ENCODE measurements around the gene RORB. TPM values are rescaled to one million over a fixed set of nuclear protein-coding genes. Genes with fewer than 3 reads are reported as not detected.

Gene RORB
- total RNA-seq, 2 experiments from 2014 or later = not detected

GRCh38 chr9:74683322-74683721, 186.2 kb downstream of the RORB start:
- no peak overlapping the region for H3K27ac ChIP-seq (ENCODE audit: low read depth, low read length, poor library complexity, severe bottlenecking)
- H3K4me2 ChIP-seq (ENCODE audit: low read length) = no peak overlapping the region
- no peaks in the 10 kb centered on the region for H3K36me3 ChIP-seq (ENCODE audit: insufficient read depth, low read length)
- no peak for DNase-seq (ENCODE audit: low spot score)
- POLR2A ChIA-PET = no interaction called here
- H4K20me1 ChIP-seq (ENCODE audit: insufficient read depth, low read length) = no peaks in the 10 kb centered on the region
- no peaks in the 10 kb centered on the region for H3K79me2 ChIP-seq (ENCODE audit: insufficient read depth, low read depth, low read length)
- no TSS peak for BruUV-seq (replicated peaks)
- H3K9me2 ChIP-seq (ENCODE audit: insufficient read depth, low read length) = no peaks in the 10 kb centered on the region
- CTCF ChIA-PET (ENCODE audit: unreplicated experiment) = no interaction called here
- H3K4me1 ChIP-seq (ENCODE audit: insufficient read depth, low read length, poor library complexity, severe bottlenecking) = no peaks in the 10 kb centered on the region
- intact Hi-C loops (cut with micrococcal nuclease; ENCODE audit: unreplicated experiment) = no loop called here
- TF ChIP-seq EZH2phosphoT487 (IDR thresholded peaks at IDR 0.05; ENCODE audit: borderline replicate concordance, low read depth, low read length) (no peak), CTCF (conservative IDR thresholded peaks at IDR 0.05; ENCODE audit: low read length) (no peak)
- no peak overlapping the region for H2AFZ ChIP-seq (ENCODE audit: low read length)
- H3K9me3 ChIP-seq (ENCODE audit: low read length) = no peaks in the 10 kb centered on the region
- no peak overlapping the region for H3K4me3 ChIP-seq (ENCODE audit: low read depth, low read length, poor library complexity, severe bottlenecking)

GRCh38 chr9:74691058-74691457, 193.9 kb downstream of the RORB start:
- H2AFZ ChIP-seq (ENCODE audit: low read length) = no peak overlapping the region
- H4K20me1 ChIP-seq (ENCODE audit: insufficient read depth, low read length) = no peaks in the 10 kb centered on the region
- no peaks in the 10 kb centered on the region for H3K36me3 ChIP-seq (ENCODE audit: insufficient read depth, low read length)
- no peak overlapping the region for H3K27ac ChIP-seq (ENCODE audit: low read depth, low read length, poor library complexity, severe bottlenecking)
- no peaks in the 10 kb centered on the region for H3K9me2 ChIP-seq (ENCODE audit: insufficient read depth, low read length)
- H3K4me3 ChIP-seq (ENCODE audit: low read depth, low read length, poor library complexity, severe bottlenecking) = no peak overlapping the region
- DNase-seq (ENCODE audit: low spot score) = no peak
- no peaks in the 10 kb centered on the region for H3K9me3 ChIP-seq (ENCODE audit: low read length)
- H3K79me2 ChIP-seq (ENCODE audit: insufficient read depth, low read depth, low read length) = no peaks in the 10 kb centered on the region
- TF ChIP-seq EZH2phosphoT487 (IDR thresholded peaks at IDR 0.05; ENCODE audit: borderline replicate concordance, low read depth, low read length) (no peak), CTCF (conservative IDR thresholded peaks at IDR 0.05; ENCODE audit: low read length) (no peak)
- H3K4me1 ChIP-seq (ENCODE audit: insufficient read depth, low read length, poor library complexity, severe bottlenecking) = no peaks in the 10 kb centered on the region
- CTCF ChIA-PET (ENCODE audit: unreplicated experiment) = no interaction called here
- H3K4me2 ChIP-seq (ENCODE audit: low read length) = no peak overlapping the region
- intact Hi-C loops (cut with micrococcal nuclease; ENCODE audit: unreplicated experiment) = no loop called here
- POLR2A ChIA-PET = no interaction called here
- no TSS peak for BruUV-seq (replicated peaks)

DNA sequence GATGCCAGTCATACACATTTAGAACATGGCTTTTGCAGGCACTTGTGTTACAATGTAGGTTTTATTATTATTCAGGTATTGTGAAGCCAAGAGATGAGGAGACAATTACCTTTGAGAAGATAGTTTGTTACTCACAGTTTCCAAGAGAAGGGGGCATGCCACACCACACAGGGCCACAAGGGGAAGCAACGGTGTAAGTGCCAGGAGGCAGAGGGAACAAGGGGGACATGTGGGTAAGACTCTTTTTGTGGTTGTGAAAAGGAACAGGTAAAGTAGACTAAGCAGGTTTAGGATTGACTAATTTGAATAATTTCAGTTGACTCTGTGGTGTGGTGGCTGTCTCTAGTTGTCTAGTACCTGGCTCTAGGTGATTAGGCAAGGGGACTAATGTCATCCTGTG, 199.4 kb downstream of the RORB start:
- Histone ChIP-seq H3K9me2 (ENCODE audit: insufficient read depth, low read length) (no peaks in the 10 kb centered on the region), H3K27ac (ENCODE audit: low read depth, low read length, poor library complexity, severe bottlenecking) (no peak overlapping the region), H2AFZ (ENCODE audit: low read length) (no peak overlapping the region), H4K20me1 (ENCODE audit: insufficient read depth, low read length) (no peaks in the 10 kb centered on the region), H3K79me2 (ENCODE audit: insufficient read depth, low read depth, low read length) (no peaks in the 10 kb centered on the region), H3K4me3 (ENCODE audit: low read depth, low read length, poor library complexity, severe bottlenecking) (no peak overlapping the region), H3K4me1 (ENCODE audit: insufficient read depth, low read length, poor library complexity, severe bottlenecking) (no peaks in the 10 kb centered on the region), H3K4me2 (ENCODE audit: low read length) (no peak overlapping the region), H3K36me3 (ENCODE audit: insufficient read depth, low read length) (no peaks in the 10 kb centered on the region), H3K9me3 (ENCODE audit: low read length) (no peaks in the 10 kb centered on the region)
- no peak for DNase-seq (ENCODE audit: low spot score)
- no peak for TF ChIP-seq EZH2phosphoT487 (IDR thresholded peaks at IDR 0.05; ENCODE audit: borderline replicate concordance, low read depth, low read length)
- TF ChIP-seq CTCF (conservative IDR thresholded peaks at IDR 0.05; ENCODE audit: low read length) = no peak
- intact Hi-C loops (cut with micrococcal nuclease; ENCODE audit: unreplicated experiment) = no loop called here
- no TSS peak for BruUV-seq (replicated peaks)
- ChIA-PET CTCF (ENCODE audit: unreplicated experiment) (no interaction called here), POLR2A (no interaction called here)
